Myocyte (in vitro differentiated cells): Measurements from ENCODE around the gene HMX3. TPM values are rescaled to one million over a fixed set of nuclear protein-coding genes. Genes with fewer than 3 reads are reported as not detected.
"Not testable (repeated sequence)": the region's sequence is repeated elsewhere in the genome, so short reads cannot be mapped to it uniquely, and the experiment has no call there.

Experiments used
- DNase-seq: peaks from one replicate; pipeline ENCODE4 v3.0.0-alpha.2; 2012; ENCODE audit warnings: low read depth
- total RNA-seq: library from RNA; depleted of rRNA; stranded (reverse); fragments of >200 nt; gene quantifications from 2 replicates; pipeline ENCODE4 v1.2.3, GENCODE V29; 2014

Gene HMX3
- total RNA-seq, 1 donor from 2014 or later, result not detected

DNA sequence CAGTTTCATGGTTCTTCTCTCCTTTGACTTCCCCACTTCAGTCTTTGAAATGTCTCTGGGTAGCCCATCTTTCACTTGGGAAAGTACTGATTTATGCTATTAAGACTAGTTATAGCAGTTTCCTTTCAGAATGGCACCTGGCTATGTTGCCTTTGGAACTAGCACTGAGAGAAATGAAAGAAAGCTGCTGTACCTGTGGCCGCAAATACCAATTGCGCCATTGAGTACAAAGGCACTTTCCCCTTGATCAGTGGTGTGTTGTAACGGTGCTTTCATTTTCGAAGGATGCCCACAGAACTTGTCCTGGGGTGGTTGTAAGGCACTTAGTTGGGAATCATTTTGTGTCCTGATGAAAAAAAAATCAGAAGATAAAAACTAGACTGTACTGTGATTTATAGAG lies 35.2 kb downstream of the HMX3 start:
- DNase-seq, result no peak

- not testable (repeated sequence) for DNase-seq
Measured at GRCh38 chr10:123171616-123172015, 35.8 kb downstream of the HMX3 start.

GRCh38 chr10:123175389-123176387 lies 39.9 kb downstream of the HMX3 start:
- DNase-seq, result no peak

DNA sequence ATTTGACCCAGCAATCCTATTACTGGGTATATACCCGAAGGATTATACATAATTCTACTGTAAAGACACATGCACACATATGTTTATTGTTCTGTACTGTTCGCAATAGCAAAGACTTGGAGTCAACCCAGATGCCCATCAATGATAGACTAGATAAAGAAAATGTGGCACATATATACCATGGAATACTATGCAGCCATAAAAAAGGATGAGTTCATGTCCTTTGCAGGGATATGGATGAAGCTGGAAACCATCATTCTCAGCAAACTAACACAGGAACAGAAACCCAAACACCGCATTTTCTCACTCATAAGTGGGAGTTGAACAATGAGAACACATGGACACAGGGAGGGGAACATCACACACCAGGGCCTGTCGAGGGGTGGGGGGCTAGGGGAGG lies 42.6 kb downstream of the HMX3 start:
- DNase-seq, result not testable (repeated sequence)

GRCh38 chr10:123180101-123181090 lies 44.6 kb downstream of the HMX3 start:
- no peak for DNase-seq

GRCh38 chr10:123183724-123184123 lies 48.0 kb downstream of the HMX3 start:
- DNase-seq, result no peak

- DNase-seq, result no peak
Measured at GRCh38 chr10:123187781-123188180, 52.0 kb downstream of the HMX3 start.

Other genes with a start within 250 kb of the HMX3 start
- gene FAM24A, start 225.4 kb upstream of the HMX3 start, total RNA-seq, result not detected in 2 replicates
- gene C10orf88, start 181.7 kb upstream of the HMX3 start, total RNA-seq, result 14.6 and 14.8 TPM in 2 replicates
- 6.8 and 6.9 TPM in 2 replicates for gene PSTK, start 155.6 kb upstream of the HMX3 start, total RNA-seq
- gene IKZF5, start 127.2 kb upstream of the HMX3 start, total RNA-seq, result 7.9 and 86.1 TPM in 2 replicates
- 5.9 and 8.1 TPM in 2 replicates for gene ACADSB, start 127.0 kb upstream of the HMX3 start, total RNA-seq
- not detected in 2 replicates for gene HMX2, start 12.2 kb downstream of the HMX3 start, total RNA-seq
- 138 and 170 TPM in 2 replicates for gene BUB3, start 18.4 kb downstream of the HMX3 start, total RNA-seq